HG03108 (cell line): Measurements from ENCODE around the gene GNG2.

ENCODE experiments used
- ATAC-seq: cut with Tn5 transposase; IDR thresholded peaks from one replicate; pipeline ENCODE4 v1.9.1; 2021; ENCODE audit warnings: moderate library complexity; ENCODE audit not compliant: unreplicated experiment

Gene GNG2

GRCh38 chr14:51884086-51884927 lies 23.9 kb downstream of the GNG2 start:
- peak; percentile 57 for ATAC-seq

DNA sequence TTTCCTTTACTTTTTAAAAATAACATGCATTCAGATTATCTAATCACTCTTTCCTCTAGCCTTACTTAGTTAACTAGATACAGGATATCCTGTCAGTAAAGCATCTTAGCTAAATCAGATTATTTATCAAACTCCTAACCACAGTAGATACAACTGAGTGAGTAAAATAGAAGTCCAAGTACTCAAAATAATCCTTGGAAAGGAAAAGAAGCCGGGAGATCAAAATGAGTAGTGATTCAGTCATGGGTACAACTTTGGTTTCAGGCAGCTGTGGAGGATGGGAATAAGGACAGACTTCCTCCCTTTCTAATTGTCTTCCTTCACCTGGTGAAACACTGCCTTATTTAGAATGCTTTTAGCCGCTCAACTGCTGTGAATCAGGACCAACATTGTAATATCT lies 29.4 kb downstream of the GNG2 start:
- no peak for ATAC-seq

GRCh38 chr14:51894250-51894649 lies 33.8 kb downstream of the GNG2 start:
- no peak for ATAC-seq

GRCh38 chr14:51895375-51895774 lies 35.0 kb downstream of the GNG2 start:
- no peak for ATAC-seq

DNA sequence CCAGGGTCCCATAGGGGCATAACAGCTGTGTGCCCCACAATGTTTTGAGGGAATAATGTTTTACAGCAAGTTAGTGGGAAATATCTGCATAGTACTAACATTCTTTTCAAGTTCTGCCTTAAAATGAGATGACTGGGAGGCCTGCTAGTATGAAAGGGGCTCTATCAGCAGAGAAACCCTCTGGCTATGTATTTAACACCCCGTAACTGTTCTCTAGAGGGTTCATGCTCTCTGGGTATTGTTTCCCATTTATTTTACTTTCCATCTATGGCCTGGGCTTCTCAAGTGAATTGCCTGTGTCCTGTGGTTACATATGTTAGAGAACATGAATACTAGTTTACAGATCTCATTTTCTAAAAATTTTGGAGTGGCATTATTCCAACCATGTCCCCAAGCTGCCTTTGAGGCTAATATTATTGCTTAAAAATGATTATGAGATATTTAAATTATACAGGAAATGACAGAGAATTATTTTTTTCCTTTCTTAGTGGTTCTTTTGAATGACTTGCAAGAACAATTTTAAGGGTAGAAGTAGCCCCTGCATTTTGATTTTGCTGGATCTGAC lies 37.5 kb downstream of the GNG2 start:
- ATAC-seq = no peak

GRCh38 chr14:51901475-51902024 lies 41.1 kb downstream of the GNG2 start:
- ATAC-seq = no peak

- ATAC-seq = peak; percentile 81
Measured at GRCh38 chr14:51905656-51906121, 45.3 kb downstream of the GNG2 start.

GRCh38 chr14:51908086-51908485 lies 47.7 kb downstream of the GNG2 start:
- ATAC-seq = no peak

DNA sequence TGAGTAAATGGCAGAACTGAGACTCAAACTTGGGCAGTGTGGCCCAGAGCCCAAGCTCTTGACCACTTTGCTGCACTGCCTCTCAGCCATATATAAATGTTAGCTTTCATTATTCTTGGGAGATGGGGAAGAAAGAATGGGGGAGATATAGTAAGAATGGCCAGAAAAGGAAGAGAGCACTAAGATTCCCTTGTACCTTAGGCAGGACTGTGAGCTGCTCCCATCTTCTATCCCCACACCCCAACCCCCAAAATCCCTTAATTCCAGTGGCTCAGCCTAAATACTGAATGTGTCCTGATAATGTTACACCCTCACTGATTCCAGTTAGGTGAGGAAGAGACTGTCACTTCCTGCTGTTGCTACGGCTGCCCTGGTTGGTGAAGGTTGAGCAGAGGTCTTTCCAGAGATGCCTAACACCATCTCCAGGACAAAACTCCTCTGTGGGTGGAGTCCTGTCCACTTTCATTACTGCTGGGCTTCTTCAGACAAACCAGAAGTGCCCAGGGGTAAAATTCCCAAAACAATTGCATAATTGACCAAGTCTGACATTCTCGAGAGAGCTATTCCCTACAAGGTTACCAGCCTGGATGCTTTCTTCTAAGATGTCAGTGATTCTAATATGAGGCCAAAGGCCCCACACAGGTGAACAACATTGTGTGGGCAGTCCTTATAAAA lies 51.8 kb downstream of the GNG2 start:
- ATAC-seq = no peak

DNA sequence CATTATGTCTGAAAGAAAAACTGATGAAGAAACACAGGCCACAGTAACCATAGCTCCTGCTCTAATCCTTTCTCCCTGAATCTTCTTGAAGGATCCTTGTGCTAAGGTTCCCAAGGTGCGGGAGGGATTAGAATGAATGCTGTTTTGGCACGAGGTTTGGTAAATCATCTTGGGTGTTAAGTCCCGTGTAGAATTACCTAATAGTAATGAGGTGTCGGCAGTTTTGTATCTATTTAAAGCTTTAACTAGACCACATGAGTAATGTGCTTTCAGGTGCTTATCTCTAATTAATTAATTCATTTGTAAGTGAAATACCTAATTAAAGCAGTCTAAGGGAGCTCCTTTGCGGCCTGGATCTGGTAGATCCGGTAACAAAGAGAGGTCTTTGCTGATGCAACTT lies 53.9 kb downstream of the GNG2 start:
- ATAC-seq = no peak

GRCh38 chr14:51917193-51917592 lies 56.8 kb downstream of the GNG2 start:
- ATAC-seq = no peak

GRCh38 chr14:51921026-51921425 lies 60.6 kb downstream of the GNG2 start:
- ATAC-seq = no peak

DNA sequence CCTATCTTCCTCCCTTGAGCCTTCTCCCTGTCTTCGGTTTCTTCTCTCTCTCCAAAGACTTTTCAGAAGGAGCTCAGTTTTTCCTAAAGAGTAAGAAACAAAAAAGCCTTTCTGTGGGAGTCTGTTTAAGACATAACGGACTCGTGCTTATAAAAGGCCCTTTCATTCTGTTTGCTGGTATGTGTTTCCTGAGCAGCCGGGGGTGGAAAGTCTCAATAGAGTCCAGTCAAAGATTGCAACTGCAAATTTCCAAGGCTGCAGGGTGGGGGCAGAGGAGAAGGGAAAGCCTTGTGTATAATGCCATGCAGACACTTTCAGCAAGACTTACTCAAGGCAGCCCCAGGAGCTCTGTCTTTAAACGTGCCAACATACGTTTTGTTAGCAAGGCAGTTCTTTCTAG lies 62.2 kb downstream of the GNG2 start:
- ATAC-seq = no peak

GRCh38 chr14:51924600-51924999 lies 64.2 kb downstream of the GNG2 start:
- ATAC-seq = no peak

GRCh38 chr14:51925980-51926379 lies 65.6 kb downstream of the GNG2 start:
- ATAC-seq = no peak

- ATAC-seq = no peak
Measured at GRCh38 chr14:51926449-51926848, 66.0 kb downstream of the GNG2 start.

GRCh38 chr14:51928568-51928967 lies 68.2 kb downstream of the GNG2 start:
- no peak for ATAC-seq

DNA sequence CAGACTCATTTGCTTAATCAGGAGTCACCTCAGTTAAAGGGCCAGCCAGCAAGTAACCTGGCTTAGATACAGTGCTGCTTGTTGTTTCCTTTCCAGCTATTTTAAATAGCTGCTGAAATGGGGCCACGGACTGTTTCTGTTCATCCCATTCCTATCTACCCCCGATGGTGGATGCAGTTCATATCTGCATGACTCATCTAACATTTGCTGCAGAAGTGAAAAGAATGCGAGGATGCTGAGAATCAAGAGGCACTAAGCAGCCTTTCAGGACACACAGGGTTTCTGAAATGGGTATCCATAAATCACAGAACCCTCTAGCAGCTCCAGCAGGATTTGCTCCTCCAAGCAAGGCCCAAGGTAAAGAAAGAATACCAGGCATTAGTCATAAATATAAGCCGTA lies 68.8 kb downstream of the GNG2 start:
- ATAC-seq = no peak

- ATAC-seq = no peak
Measured at GRCh38 chr14:51929910-51930682, 69.7 kb downstream of the GNG2 start.

DNA sequence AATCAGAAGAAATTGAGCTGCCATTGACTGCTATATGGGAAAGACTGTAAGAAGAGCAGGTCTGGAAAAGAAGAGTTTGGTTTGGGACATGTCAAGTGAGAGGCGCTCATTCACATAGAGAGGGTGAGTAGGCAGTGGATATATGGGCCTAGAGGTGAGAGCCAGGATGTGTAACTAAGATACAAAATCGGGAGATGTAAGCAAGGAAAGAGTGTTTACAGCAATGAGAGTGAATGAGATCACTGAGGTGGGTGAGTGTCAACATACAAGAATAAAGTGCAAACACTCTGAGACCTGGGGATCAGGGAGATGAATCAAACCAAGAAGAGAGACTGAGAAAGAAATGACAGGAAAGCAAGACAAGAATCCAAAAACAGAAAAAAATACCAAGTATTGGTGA lies 70.9 kb downstream of the GNG2 start:
- ATAC-seq = no peak

GRCh38 chr14:51933191-51933590 lies 72.8 kb downstream of the GNG2 start:
- ATAC-seq = no peak
